Uterus (tissue), 2 donors: ENCODE data around the gene GAREM1.

Experiments used
- POLR2A ChIP-seq, 2 donors: fragments of 450-650 bp; IDR thresholded peaks; one replicate each; pipeline ENCODE4 v1.6.1; 2016; ENCODE audit warnings: antibody characterized with exemption in 2 of 2, mild to moderate bottlenecking in 1 of 2, moderate library complexity in 1 of 2
- TF ChIP-seq, protein P1 (sequence below), 4 experiments: fragments of 200-600 bp in 2 of 4; fragments of 450-650 bp in 2 of 4; sonication (generic) in 2 of 4; IDR thresholded peaks; one replicate each; pipeline ENCODE4 v1.5.1; 2016 to 2019; ENCODE audit warnings: antibody characterized with exemption in 4 of 4, mild to moderate bottlenecking in 2 of 4, moderate library complexity in 1 of 4

- TF ChIP-seq, protein P1, sequence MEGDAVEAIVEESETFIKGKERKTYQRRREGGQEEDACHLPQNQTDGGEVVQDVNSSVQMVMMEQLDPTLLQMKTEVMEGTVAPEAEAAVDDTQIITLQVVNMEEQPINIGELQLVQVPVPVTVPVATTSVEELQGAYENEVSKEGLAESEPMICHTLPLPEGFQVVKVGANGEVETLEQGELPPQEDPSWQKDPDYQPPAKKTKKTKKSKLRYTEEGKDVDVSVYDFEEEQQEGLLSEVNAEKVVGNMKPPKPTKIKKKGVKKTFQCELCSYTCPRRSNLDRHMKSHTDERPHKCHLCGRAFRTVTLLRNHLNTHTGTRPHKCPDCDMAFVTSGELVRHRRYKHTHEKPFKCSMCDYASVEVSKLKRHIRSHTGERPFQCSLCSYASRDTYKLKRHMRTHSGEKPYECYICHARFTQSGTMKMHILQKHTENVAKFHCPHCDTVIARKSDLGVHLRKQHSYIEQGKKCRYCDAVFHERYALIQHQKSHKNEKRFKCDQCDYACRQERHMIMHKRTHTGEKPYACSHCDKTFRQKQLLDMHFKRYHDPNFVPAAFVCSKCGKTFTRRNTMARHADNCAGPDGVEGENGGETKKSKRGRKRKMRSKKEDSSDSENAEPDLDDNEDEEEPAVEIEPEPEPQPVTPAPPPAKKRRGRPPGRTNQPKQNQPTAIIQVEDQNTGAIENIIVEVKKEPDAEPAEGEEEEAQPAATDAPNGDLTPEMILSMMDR (IDR thresholded peaks at IDR 0.05), result no peak
- no peak for TF ChIP-seq POLR2A (IDR thresholded peaks at IDR 0.05)
Measured at GRCh38 chr18:32274307-32274706, 196.4 kb downstream of the GAREM1 start.
